SJSA1 (cell line): ENCODE measurements around the gene CDKN1B. TPM values are rescaled to one million over a fixed set of nuclear protein-coding genes. Genes with fewer than 3 reads are reported as not detected.
A peak's percentile ranks its signal among the peaks of the same experiment; 100 is the strongest.

Source experiments
- DNase-seq, 2 experiments: peaks; one replicate each; pipeline ENCODE4 v3.0.0-alpha.2; 2015 to 2020; ENCODE audit warnings: low spot score in 2 of 2, low read depth in 1 of 2
- H3K27ac ChIP-seq: fragments of 250-450 bp; sonication (Bioruptor Pico); 2 replicates; pipeline ENCODE4 v1.5.1; 2020; ENCODE audit warnings: mild to moderate bottlenecking, moderate library complexity
- H3K27me3 ChIP-seq: fragments of 250-450 bp; sonication (Bioruptor Pico); replicated peaks from 2 replicates; pipeline ENCODE4 v1.5.1; 2020; ENCODE audit warnings: mild to moderate bottlenecking, moderate library complexity
- H3K36me3 ChIP-seq: fragments of 250-450 bp; sonication (Bioruptor Pico); 2 replicates; pipeline ENCODE4 v1.5.1; 2020; ENCODE audit warnings: mild to moderate bottlenecking
- H3K4me1 ChIP-seq: fragments of 250-450 bp; sonication (Bioruptor Pico); replicated peaks from 2 replicates; pipeline ENCODE4 v1.6.1; 2021; ENCODE audit warnings: mild to moderate bottlenecking
- H3K4me3 ChIP-seq: fragments of 250-450 bp; sonication (Bioruptor Pico); 2 replicates; pipeline ENCODE4 v1.5.1; 2020; ENCODE audit warnings: mild to moderate bottlenecking
- H3K9me3 ChIP-seq: fragments of 250-450 bp; sonication (Bioruptor Pico); replicated peaks from 2 replicates; pipeline ENCODE4 v1.5.1; 2020; ENCODE audit warnings: mild to moderate bottlenecking
- total RNA-seq: library from RNA; depleted of rRNA; stranded (reverse); fragments of >200 nt; shearing (Covaris generic); gene quantifications from 2 replicates; pipeline ENCODE4 v1.2.3, GENCODE V29; 2014

CDKN1B gene
- total RNA-seq, 1 experiment from 2014 or later = 44.8 TPM

DNA sequence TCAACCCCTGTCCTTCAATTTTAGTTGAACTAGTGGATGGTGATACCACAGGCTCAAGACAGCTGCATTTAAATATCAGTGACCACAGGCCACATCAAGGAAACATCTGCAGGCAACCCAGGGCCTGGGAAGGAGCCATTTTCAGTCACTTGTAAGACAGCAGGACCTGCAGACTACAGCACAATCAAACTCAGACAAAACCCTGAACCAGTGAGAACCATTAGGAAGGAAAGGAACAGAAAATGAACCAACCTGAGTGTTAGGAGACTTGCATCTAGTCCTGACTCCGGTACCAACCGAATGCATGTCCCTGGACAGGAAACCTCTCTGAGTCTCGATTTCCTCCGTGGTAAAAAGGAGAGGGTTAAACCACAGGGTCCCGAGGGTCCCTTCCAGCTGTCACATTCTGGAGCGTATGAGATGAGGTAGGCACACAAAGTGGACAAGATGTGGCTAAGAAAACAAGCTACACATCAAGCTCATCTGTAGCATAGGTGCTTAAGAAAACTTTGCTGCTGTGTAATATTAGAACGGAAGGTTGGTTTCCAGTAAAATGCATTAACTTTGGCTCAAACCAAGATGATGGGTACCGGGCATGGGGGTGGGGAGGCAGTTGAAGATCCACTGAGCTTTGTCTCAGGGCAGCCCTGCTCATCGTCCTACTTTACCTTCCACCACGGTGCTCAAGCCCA is 1.6 kb upstream of the CDKN1B start:
- Histone ChIP-seq H3K9me3 (no peaks in the 10 kb centered on the region), H3K27me3 (no peaks in the 10 kb centered on the region), H3K27ac (peak overlapping the region; percentile 98), H3K4me3 (peak overlapping the region; percentile 80), H3K4me1 (peaks cover 38% of the 10 kb centered on the region), H3K36me3 (peaks cover 34% of the 10 kb centered on the region)
- DNase-seq = peak in 1 of 2 experiments; percentile 51

GRCh38 chr12:12716151-12716792 is 896 bp upstream of the CDKN1B start:
- Histone ChIP-seq H3K27me3 (no peaks in the 10 kb centered on the region), H3K36me3 (peaks cover 38% of the 10 kb centered on the region), H3K27ac (peak overlapping the region; percentile 98), H3K4me3 (peak overlapping the region; percentile 80), H3K4me1 (peaks cover 38% of the 10 kb centered on the region), H3K9me3 (no peaks in the 10 kb centered on the region)
- DNase-seq = no peak

GRCh38 chr12:12717586-12718380 is 615 bp downstream of the CDKN1B start:
- peak in 1 of 2 experiments; percentile 57 for DNase-seq
- H3K36me3 ChIP-seq = peaks cover 54% of the 10 kb centered on the region
- peak overlapping the region; percentile 98 for H3K27ac ChIP-seq
- H3K9me3 ChIP-seq = no peaks in the 10 kb centered on the region
- peaks cover 47% of the 10 kb centered on the region for H3K4me1 ChIP-seq
- H3K4me3 ChIP-seq = peak overlapping the region; percentile 80
- H3K27me3 ChIP-seq = no peaks in the 10 kb centered on the region

DNA sequence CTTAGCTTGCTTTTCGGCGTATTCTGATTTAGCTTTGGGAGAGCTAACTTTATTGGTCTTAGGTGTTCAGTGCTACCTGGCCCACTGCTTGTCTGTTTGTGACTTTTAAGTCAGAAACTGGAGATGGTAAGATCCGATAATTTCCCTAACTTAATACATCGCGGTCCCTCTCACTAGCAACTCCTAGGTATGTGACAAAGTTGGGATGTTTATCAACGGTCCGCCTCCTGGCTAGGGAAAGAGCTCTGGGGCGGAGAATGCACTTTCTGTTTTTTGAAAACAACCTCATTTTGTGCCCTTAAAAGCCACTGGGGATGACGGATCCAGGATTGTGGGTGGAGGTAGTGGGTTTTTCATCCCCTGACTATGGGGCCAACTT is 1.2 kb downstream of the CDKN1B start:
- DNase-seq = no peak
- no peaks in the 10 kb centered on the region for H3K27me3 ChIP-seq
- H3K36me3 ChIP-seq = peaks cover 57% of the 10 kb centered on the region
- H3K4me3 ChIP-seq = peak overlapping the region; percentile 80
- peaks cover 45% of the 10 kb centered on the region for H3K4me1 ChIP-seq
- H3K9me3 ChIP-seq = no peaks in the 10 kb centered on the region
- H3K27ac ChIP-seq = peak overlapping the region; percentile 98

GRCh38 chr12:12718853-12719252 is 1.7 kb downstream of the CDKN1B start:
- H3K27me3 ChIP-seq = no peaks in the 10 kb centered on the region
- H3K36me3 ChIP-seq = peaks cover 62% of the 10 kb centered on the region
- H3K4me3 ChIP-seq = peak overlapping the region; percentile 80
- H3K27ac ChIP-seq = peak overlapping the region; percentile 98
- H3K9me3 ChIP-seq = no peaks in the 10 kb centered on the region
- H3K4me1 ChIP-seq = peaks cover 40% of the 10 kb centered on the region
- peak; percentile 58 to 72 for DNase-seq

- DNase-seq = peak in 1 of 2 experiments; percentile 67
- H3K4me3 ChIP-seq = peak overlapping the region; percentile 80
- H3K27me3 ChIP-seq = no peaks in the 10 kb centered on the region
- peak overlapping the region; percentile 98 for H3K27ac ChIP-seq
- peaks cover 63% of the 10 kb centered on the region for H3K36me3 ChIP-seq
- H3K4me1 ChIP-seq = peaks cover 36% of the 10 kb centered on the region
- no peaks in the 10 kb centered on the region for H3K9me3 ChIP-seq
Observed at GRCh38 chr12:12719496-12719895, 2.3 kb downstream of the CDKN1B start.

- Histone ChIP-seq H3K4me1 (peaks cover 31% of the 10 kb centered on the region), H3K27ac (peak overlapping the region; percentile 98), H3K9me3 (no peaks in the 10 kb centered on the region), H3K4me3 (peak overlapping the region; percentile 80), H3K27me3 (no peaks in the 10 kb centered on the region), H3K36me3 (peaks cover 66% of the 10 kb centered on the region)
- DNase-seq = peak in 1 of 2 experiments; percentile 50
Observed at GRCh38 chr12:12720052-12720451, 2.9 kb downstream of the CDKN1B start.

GRCh38 chr12:12720672-12721161 is 3.5 kb downstream of the CDKN1B start:
- Histone ChIP-seq H3K36me3 (peaks cover 66% of the 10 kb centered on the region), H3K27ac (peak overlapping the region; percentile 98), H3K4me1 (peaks cover 24% of the 10 kb centered on the region), H3K27me3 (no peaks in the 10 kb centered on the region), H3K9me3 (no peaks in the 10 kb centered on the region), H3K4me3 (peak overlapping the region; percentile 80)
- DNase-seq = peak in 1 of 2 experiments; percentile 76

- Histone ChIP-seq H3K4me1 (peaks cover 19% of the 10 kb centered on the region), H3K36me3 (peaks cover 66% of the 10 kb centered on the region), H3K27ac (peak overlapping the region; percentile 98), H3K4me3 (peak overlapping the region; percentile 80), H3K27me3 (no peaks in the 10 kb centered on the region), H3K9me3 (no peaks in the 10 kb centered on the region)
- DNase-seq = peak in 1 of 2 experiments; percentile 84
Observed at GRCh38 chr12:12721176-12721751, 4.1 kb downstream of the CDKN1B start.

DNA sequence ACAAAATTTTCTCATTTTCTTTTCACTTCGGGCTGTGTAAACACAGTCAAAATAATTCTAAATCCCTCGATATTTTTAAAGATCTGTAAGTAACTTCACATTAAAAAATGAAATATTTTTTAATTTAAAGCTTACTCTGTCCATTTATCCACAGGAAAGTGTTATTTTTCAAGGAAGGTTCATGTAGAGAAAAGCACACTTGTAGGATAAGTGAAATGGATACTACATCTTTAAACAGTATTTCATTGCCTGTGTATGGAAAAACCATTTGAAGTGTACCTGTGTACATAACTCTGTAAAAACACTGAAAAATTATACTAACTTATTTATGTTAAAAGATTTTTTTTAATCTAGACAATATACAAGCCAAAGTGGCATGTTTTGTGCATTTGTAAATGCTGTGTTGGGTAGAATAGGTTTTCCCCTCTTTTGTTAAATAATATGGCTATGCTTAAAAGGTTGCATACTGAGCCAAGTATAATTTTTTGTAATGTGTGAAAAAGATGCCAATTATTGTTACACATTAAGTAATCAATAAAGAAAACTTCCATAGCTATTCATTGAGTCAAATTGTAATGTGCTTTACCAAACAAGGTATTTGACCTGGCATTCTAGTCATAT is 4.8 kb downstream of the CDKN1B start:
- DNase-seq = no peak
- Histone ChIP-seq H3K4me1 (peaks cover 14% of the 10 kb centered on the region), H3K36me3 (peaks cover 70% of the 10 kb centered on the region), H3K9me3 (no peaks in the 10 kb centered on the region), H3K27ac (peak overlapping the region; percentile 98), H3K27me3 (no peaks in the 10 kb centered on the region), H3K4me3 (peak overlapping the region; percentile 64)

DNA sequence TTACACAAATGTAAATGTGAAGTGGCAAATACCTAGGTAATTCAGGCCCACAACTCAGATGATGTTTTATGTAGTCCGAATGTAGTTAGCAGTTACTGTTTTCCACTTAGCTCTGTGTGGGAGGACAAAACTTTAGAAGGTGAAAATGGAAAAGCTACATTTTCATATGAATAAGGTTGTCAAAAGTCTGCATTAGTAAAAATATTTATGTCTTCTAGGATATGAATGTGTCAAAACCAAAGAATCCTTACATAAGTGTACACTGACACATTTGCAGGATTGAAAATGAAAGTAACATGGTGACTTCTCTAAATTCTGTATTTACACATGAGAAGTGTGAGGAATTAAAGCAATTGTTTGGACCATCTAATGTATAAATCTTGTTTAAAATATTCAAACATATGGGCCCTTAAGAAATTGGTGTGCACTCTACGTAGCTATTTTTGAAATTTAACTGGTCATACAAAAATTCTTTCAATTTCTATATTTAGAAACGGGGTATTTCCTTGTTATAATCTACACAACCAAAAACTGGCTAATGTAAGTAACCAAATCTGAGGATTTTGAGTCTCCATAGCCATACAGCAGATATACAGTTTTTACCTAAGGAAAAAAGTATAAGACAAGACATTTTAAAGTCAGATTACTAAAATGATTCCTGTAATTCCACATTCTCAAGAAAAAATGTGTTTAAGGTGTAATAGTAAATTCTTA is 5.4 kb downstream of the CDKN1B start:
- peak overlapping the region; percentile 98 for H3K27ac ChIP-seq
- H3K4me3 ChIP-seq = peak overlapping the region; percentile 64
- H3K9me3 ChIP-seq = no peaks in the 10 kb centered on the region
- DNase-seq = peak in 1 of 2 experiments; percentile 87
- H3K4me1 ChIP-seq = peaks cover 19% of the 10 kb centered on the region
- H3K36me3 ChIP-seq = peaks cover 67% of the 10 kb centered on the region
- no peaks in the 10 kb centered on the region for H3K27me3 ChIP-seq

GRCh38 chr12:12723149-12723680 is 6.0 kb downstream of the CDKN1B start:
- peak overlapping the region; percentile 64 for H3K4me3 ChIP-seq
- no peaks in the 10 kb centered on the region for H3K9me3 ChIP-seq
- DNase-seq = no peak
- no peaks in the 10 kb centered on the region for H3K27me3 ChIP-seq
- peak overlapping the region; percentile 98 for H3K27ac ChIP-seq
- peaks cover 64% of the 10 kb centered on the region for H3K36me3 ChIP-seq
- peaks cover 19% of the 10 kb centered on the region for H3K4me1 ChIP-seq
